ENCODE measurements around the gene SNN.

SNN gene

DNA sequence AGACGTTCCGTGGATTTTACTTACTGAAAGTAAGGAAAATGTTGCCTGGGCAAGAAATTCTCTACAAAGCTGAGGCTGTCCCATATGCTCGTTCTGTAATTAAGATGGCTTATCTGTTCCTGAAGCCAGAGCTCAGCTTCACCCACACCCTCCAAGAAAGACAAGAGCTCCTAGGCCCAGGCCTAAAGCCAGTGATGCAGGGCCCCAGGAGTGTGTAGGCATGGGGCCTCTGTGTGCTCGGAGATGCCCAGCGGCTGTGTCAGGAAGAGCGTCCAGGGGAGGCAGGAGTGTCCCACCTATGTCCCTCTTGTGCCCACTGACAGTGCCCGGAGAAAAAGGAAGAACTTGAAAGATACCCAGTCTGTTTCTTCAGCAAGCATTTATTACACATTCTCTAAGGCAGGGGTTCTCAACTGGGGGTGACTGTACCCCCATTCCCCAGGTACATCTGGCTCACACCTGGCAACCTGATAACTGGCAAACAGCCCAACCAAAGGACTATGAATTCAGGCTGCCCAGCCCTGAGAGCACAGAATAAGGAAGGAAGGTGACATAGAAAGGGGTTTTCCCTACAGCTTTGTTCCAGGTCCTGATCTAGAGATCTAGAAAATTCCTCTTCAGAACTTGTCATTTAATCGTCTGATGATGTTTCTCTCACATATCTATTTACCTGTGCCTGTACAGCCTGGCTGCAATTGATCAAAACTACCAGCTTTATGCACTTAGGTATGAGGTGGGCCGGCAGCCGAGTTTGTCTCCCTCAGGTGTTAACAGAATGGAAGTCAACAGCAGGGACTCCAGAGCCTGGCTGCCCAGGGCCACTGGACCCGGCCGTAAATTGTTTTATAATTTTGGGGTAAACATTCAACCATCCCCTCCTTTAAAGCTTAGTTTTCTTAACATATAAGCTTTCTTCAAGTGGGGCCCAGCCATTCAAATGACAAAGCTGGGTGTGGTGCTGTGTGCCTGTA is 12.0 kb downstream of the SNN start:
- DNase-seq (ENCODE audit: low read depth in 3 of 3) = no peak

- DNase-seq (ENCODE audit: low read depth in 3 of 3) = no peak
Measured at GRCh38 chr16:11681556-11681955, 13.3 kb downstream of the SNN start.

- DNase-seq (ENCODE audit: low read depth in 3 of 3) = no peak
Measured at GRCh38 chr16:11681976-11682654, 13.9 kb downstream of the SNN start.

DNA sequence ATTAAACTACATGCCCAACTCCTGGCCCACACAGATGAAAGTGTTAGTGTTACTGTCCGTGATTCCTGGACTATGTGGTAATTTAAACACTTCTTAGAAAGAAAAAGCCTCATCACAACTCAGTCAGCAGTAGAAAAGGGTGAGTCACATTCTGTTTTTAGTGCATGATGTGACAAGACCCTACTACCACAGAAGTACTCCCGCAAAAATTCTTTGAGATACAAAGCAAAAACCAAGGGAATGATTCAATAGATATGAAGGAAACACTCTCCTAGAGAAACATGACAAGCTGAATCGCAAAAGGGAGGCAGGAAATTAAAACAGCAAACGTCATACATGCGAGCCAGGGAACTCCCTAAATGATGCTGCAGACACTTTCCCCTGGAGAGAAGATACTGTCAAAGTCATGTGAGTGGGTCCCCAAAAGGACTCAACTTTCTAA is 14.4 kb downstream of the SNN start:
- DNase-seq (ENCODE audit: low read depth in 3 of 3) = no peak

DNA sequence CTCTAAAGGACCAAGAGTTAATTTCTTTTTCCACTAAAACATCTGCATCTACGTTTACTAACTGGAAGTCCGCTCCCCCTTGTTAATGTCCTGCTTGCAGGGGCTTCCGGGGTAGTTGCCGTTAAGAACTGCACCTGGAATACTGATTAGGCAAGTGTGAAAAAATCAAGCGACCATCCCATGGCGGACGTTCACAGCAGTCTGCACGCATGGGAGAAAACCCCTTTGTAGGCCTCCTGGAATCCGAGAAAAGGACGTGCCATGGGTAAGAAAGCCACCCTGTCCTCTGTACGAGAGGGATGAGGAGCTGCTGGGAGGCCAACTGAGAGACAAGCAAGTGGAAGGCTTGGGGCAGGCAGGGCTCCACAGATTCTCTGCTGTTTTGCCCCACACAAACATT is 14.9 kb downstream of the SNN start:
- no peak for DNase-seq (ENCODE audit: low read depth in 3 of 3)

- no peak for DNase-seq (ENCODE audit: low read depth in 3 of 3)
Measured at GRCh38 chr16:11684231-11685025, 16.2 kb downstream of the SNN start.

DNA sequence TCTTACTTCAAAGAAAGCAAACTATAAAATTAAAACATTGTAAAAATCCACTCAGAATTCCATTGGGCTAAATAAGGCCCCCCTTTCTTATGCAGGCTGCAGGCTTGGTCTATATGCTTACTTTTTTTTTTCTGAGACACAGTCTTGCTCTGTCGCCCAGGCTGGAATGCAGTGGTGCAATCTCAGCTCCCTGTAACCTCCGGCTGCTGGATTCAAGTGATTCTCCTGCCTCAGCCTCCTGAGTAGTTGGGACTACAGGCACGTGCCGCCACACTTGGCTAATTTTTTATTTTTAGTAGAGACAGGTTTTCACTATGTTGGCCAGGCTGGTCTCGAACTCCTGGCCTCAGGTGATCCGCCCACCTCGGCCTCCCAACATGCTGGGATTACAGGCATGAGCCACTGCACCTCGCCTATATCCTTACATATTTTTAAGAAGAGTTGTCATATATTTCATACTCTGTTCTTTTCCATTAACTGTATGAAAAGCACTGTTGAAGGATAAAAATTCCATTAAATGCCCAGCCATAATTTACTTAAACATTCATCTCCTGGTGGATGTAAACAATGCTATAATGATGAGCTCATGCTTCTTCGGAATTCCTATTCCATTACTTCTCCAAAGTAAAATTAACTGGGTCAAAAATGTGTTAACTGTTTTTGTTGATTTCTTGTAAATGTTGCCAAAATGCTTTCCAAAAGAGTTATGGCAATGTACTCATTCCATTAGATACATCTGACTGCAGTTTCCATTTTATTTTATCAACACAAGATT is 17.8 kb downstream of the SNN start:
- DNase-seq (ENCODE audit: low read depth in 3 of 3) = no peak

- no peak for DNase-seq (ENCODE audit: low read depth in 3 of 3)
Measured at GRCh38 chr16:11686713-11687380, 18.6 kb downstream of the SNN start.

DNA sequence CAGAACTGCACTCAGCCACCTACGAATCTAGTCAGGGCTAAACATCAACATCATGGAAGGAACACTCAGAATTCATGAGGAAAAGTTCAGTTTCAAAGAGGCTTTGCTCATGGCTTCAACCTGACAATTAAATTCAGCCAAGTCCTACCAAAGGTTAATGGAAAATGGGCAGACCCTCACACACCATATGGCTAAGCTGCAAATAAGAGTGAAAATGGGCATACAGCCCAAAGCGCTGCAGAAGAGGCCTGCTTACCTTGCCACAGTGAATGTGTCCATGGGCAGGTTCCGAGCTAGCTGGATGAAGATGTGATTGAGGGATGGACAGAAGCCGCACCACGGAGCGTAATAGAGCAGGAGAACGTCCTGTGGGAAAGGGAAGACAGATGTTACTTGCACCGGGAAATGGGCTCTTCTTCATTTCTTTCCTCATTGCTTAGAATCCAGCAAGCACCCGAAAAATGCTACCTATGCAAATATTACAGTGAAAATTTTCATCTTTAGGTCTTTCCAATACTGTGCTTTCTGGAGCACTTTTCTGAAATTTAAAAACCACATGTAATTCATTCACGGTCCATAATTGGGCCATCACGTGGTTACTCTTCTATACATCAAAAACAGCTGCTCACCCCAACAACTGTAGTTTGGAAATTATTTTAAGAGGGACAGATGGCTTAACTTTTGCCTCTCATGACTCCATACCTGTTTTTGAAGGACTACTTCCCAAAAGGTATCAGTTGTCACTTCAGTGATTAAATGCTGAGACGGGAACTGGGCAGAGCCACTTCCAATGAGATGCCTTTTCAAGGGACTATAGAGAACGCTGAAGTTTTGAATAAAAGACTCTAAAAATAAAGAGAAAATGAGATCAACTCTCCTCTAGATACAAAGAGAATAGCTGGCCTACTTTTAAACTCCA is 19.6 kb downstream of the SNN start:
- no peak for DNase-seq (ENCODE audit: low read depth in 3 of 3)

DNA sequence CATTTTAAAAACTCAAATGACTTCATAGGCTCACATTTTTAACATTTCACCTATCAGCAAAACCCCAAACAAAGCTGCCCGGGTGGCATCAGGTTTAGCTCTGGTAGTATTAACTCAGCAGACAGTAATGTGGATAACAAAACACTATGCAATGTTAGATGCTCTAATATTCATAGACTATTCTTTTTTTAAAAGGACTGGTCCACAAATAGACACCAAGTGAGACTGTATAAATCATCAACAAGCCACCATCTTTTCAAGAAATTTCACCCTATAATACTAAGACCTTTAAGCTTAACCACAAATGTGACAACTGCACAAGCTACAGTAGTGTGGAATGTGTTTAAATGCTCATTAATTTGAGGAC is 20.2 kb downstream of the SNN start:
- no peak for DNase-seq (ENCODE audit: low read depth in 3 of 3)

DNA sequence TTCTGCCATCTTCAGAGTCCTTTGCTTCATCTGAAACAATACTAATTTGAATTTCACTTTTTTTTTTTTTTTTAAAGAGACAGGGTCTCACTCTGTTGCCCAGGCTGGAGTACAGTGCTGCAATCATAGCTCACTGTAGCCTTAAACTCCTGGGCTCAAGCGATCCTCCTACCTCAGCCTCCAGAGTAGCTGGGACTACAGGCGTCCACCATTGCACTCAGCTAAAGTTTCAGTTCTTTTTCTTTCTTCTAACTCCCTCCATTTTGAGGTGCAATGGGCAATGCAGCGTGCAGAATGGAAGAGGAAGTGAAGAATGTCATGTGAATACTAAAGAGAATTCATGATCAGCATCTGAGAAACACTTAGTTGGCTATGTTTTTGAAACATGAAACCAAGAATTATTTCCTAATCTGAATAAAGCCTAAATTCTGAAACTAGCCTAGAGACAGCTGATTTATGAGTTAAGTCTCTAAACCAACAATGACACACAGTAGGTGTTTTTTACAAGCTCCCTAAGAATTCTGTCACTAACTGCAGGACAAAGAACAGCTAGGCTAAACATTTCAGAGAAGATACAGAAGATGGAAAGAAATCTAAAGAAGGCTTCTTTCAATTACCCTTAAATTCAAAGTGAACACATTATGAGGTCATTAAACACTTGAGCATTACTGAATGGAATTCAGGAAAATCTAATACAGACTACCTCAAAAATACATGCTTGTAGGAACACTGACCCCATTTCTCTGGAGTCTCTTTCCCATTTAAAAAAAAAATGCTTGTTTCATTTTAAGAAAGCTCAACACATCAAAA is 21.0 kb downstream of the SNN start:
- DNase-seq (ENCODE audit: low read depth in 3 of 3) = no peak

DNA sequence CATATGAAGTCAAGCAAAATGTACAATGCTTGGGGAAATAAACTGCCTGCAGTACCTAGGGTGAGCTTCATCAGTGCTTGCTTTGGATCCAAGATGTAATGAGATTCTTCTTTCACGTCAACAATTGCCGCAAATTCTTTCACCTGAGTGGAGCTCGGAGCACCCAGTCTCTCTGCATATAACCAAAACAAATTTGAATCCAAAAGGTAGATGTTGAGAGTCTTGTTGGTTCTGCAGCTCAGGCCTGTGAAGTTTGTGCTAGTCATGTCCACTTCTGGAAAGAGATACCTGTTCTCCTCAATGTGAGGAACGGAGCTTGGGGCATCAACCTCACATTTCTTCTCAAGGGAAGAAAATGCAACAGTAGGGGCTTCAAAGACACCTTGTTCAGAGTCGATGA is 23.0 kb downstream of the SNN start:
- DNase-seq (ENCODE audit: low read depth in 3 of 3) = no peak

DNA sequence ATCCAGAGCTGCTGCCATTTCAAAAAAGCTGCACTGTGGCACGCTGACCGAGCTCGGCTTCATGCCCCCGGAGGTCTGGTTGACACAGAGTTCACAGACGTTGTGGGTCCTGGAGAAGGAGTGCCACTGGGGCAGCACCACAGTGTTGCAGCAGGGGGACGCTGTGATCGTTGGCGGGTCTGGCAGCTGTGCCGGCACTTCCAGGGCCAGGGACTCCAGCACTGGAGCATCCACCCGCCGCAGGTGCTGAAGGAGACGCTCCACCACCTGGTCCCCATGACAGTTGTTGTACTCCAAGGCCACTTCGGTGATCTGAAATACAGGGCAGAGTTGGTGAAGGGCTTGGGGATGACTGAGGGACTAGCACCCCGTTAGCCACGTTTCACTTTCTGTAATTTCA is 23.5 kb downstream of the SNN start:
- no peak for DNase-seq (ENCODE audit: low read depth in 3 of 3)

DNA sequence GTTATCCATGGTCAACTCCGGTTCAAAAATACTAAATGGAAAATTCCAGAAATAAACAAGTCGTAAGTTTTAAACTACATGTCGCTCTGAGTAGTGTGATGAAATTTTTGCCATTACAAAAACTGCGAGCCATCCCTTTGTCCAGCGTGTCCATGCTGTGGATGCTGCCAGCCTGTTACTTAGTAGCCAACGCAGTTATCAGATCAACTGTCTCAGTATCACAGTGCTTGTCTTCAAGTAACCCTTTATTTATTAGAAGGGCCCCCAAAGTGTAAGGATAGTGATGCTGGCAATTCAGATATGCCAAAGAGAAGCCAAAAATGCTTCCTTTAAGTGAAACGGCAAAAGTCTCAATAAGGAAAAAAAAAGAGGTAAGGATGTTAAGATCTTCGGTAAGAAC is 23.9 kb downstream of the SNN start:
- DNase-seq (ENCODE audit: low read depth in 3 of 3) = no peak

DNA sequence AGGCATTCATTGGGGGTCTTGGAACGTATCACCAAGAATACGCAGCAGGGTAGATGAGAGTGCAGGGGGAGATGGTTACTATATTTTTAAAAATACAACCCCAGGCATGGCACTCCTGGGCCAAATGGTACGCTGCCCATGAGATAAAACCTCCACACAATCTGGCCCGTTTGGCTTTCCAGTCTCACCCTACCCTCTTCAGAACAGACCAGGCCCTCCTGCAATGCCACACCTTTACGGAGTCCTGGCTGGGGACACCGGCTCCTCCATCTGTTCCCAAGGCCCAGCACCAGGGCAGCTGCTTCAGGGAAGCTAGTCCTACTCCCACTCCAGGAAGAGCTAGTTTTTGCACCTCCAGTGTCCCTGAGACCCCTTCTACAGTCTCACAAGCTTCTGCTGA is 24.4 kb downstream of the SNN start:
- no peak for DNase-seq (ENCODE audit: low read depth in 3 of 3)

DNA sequence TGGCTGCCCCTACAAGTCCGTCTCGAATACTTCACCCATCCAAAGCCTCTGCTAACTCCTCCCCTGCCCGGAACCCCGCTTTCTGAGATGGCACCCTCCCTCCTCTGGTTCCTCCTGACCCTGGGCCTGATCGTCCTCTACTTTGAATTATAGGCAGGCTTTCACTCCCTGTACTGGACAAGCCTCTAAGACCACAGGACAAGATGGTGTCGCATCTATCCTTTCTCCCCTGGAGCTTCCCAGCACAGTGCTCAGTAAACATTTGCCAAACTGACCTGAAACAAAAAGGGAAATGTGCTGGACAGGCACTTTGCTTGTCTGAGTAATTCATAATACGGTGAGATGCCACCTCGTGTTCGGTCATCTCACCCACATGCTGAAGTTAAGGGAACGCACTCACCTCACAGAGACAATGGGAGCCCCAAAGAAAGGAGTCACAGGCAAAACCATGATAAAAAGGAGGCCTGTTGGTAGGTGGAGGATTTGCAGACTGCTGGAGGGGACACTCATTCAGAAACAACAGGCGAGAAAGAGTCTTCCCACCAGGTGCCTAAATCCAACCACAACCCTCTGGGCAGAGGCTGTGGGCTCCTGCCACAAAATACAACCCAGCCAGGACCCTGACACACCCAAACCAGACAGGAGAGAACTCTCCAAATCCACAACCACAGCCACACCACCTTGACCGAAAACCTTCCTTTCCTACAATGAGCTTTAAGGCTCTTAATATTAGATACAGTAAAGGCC is 28.2 kb downstream of the SNN start:
- no peak for DNase-seq (ENCODE audit: low read depth in 3 of 3)

GRCh38 chr16:11697319-11697718 is 29.1 kb downstream of the SNN start:
- no peak for DNase-seq (ENCODE audit: low read depth in 3 of 3)

DNA sequence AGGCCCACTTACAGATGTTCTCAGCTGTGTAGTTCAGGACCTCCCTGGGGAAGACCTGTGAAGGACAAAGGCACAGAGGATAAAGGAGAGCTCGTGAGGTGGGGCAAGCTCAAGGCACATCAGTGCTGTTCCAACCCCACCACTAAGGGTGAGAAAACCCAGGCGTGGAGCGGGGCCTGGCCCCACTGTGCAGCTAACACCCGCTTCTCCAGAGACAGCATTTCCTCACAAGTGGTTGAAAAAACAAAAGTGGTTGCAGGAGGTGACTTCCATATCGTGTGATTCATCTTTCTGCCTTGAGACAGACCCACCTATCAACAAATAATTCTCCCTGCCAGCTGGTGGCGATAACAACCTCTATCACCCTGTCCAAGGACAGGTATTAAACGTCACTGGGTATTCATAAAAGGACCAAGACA is 30.0 kb downstream of the SNN start:
- DNase-seq (ENCODE audit: low read depth in 3 of 3) = no peak
